RWPE2 (cell line): ENCODE data around the gene RAB1B.
"Not testable (repeated sequence)": the region's sequence is repeated elsewhere in the genome, so short reads cannot be mapped to it uniquely, and the experiment has no call there.

Source experiments
- ATAC-seq: fragments of 200-7000 bp; cut with Tn5 transposase; 3 replicates; pipeline ENCODE4 v1.9.1; 2021; ENCODE audit warnings: low read depth
- DNase-seq: peaks from one replicate; pipeline ENCODE4 v3.0.0-alpha.2; 2020; ENCODE audit warnings: low spot score
- H3K27ac ChIP-seq: fragments of 450-650 bp; 2 replicates; pipeline ENCODE4 v1.5.1; 2017; ENCODE audit warnings: mild to moderate bottlenecking; ENCODE audit not compliant: poor library complexity, severe bottlenecking
- H3K27me3 ChIP-seq: fragments of 250-450 bp; sonication (Bioruptor Pico); 2 replicates; pipeline ENCODE4 v1.5.1; 2021; ENCODE audit warnings: mild to moderate bottlenecking, moderate library complexity; ENCODE audit not compliant: insufficient read depth, poor library complexity, severe bottlenecking
- H3K36me3 ChIP-seq: fragments of 250-450 bp; sonication (Bioruptor Pico); 2 replicates; pipeline ENCODE4 v1.5.1; 2020; ENCODE audit warnings: low read depth, mild to moderate bottlenecking, moderate library complexity
- H3K4me1 ChIP-seq: fragments of 250-450 bp; sonication (Bioruptor Pico); 2 replicates; pipeline ENCODE4 v1.5.1; 2021; ENCODE audit warnings: mild to moderate bottlenecking, moderate library complexity; ENCODE audit not compliant: insufficient read depth, poor library complexity, severe bottlenecking
- H3K4me3 ChIP-seq: fragments of 250-450 bp; sonication (Bioruptor Pico); 2 replicates; pipeline ENCODE4 v1.5.1; 2021; ENCODE audit warnings: mild to moderate bottlenecking, moderate library complexity; ENCODE audit not compliant: severe bottlenecking
- H3K9me3 ChIP-seq: fragments of 250-450 bp; sonication (Bioruptor Pico); 2 replicates; pipeline ENCODE4 v1.5.1; 2021; ENCODE audit warnings: mild to moderate bottlenecking, moderate library complexity; ENCODE audit not compliant: severe bottlenecking
- CTCF ChIP-seq: fragments of 450-650 bp; IDR thresholded peaks from one replicate; pipeline ENCODE4 v1.5.1; 2017; ENCODE audit warnings: mild to moderate bottlenecking, moderate library complexity; ENCODE audit not compliant: poor library complexity, severe bottlenecking

RAB1B gene

DNA sequence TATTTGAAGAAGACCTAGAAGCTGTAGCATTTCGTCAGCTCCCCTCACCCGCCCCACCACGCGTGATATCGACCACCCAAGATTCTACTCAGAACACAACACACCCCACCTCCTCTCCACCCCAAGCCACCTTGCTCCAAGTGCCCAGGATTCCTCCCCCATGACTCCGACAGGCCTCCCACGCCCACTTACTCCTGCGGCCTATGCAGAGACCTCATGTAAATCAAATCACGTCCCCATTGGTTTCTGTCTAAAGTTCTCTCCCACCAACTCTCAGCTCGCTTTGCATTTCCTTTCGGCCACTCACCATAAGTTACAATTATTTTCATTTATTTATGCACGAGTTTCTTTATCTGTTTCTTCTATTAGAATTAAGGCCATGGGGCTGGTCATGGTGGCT lies 34.2 kb downstream of the RAB1B start:
- Histone ChIP-seq H3K4me1 (no peaks in the 10 kb centered on the region), H3K9me3 (no peaks in the 10 kb centered on the region), H3K27me3 (no peaks in the 10 kb centered on the region), H3K27ac (no peak overlapping the region), H3K4me3 (no peak overlapping the region), H3K36me3 (no peaks in the 10 kb centered on the region)
- DNase-seq (no peak), ATAC-seq (no peak)
- TF ChIP-seq CTCF: no peak

DNA sequence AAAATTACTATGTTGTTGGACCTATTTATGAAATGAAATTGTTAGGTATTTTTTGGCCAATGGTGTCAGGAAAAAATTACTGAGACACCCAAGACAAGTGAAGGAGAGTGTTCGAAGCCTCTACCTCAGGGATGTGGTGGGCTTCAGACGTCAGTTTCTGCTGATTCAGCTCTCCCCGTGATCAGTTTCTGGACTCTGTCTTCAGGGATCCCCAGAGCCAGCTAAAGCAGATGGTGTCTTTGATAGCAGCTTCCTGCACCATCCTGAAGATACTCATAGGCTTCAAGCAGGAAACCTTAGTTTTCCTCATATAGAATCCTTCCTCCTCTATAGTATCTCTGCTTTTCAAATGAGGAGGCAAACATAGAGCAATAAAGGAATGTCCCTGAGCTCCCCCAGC lies 41.0 kb downstream of the RAB1B start:
- Histone ChIP-seq H3K4me1 (no peaks in the 10 kb centered on the region), H3K9me3 (no peaks in the 10 kb centered on the region), H3K36me3 (no peaks in the 10 kb centered on the region), H3K27ac (no peak overlapping the region), H3K4me3 (no peak overlapping the region), H3K27me3 (no peaks in the 10 kb centered on the region)
- ATAC-seq (no peak), DNase-seq (no peak)
- no peak for TF ChIP-seq CTCF

- TF ChIP-seq CTCF: no peak
- no peak for ATAC-seq
- Histone ChIP-seq H3K9me3 (no peaks in the 10 kb centered on the region), H3K4me3 (no peak overlapping the region), H3K36me3 (no peaks in the 10 kb centered on the region), H3K27ac (no peak overlapping the region), H3K4me1 (no peaks in the 10 kb centered on the region), H3K27me3 (no peaks in the 10 kb centered on the region)
- no peak for DNase-seq
These were observed 41.9 kb downstream of the RAB1B start for GRCh38 chr11:66310324-66310723.

DNA sequence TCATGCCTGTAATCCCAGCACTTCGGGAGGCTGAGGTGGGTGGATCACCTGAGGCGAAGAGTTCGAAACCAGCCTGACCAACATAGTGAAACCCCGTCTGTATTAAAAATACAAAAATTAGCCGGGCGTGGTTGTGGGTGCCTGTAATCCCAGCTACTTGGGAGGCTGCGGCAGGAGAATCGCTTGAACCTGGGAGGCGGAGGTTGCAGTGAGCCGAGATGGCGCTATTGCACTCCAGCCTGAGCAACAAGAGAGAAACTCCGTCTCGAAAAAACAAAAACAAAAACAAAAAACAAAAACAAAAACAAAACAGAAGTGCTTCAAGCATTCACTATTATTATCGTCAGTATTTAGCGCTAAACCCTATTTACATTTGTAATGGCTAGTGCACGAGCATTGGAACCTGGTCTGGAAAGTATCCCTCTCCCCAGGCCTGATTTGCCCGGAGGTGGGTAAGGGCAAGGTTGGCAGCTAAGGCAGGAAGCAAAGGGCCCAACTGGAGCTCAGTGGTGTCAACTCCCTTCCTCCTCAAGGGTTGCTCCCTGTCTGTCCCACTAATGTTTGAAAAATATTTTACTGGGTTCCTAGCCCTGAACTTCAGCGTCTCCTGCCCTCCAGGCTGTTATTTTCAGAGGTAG lies 42.5 kb downstream of the RAB1B start:
- H3K27ac ChIP-seq, H3K4me1 ChIP-seq, ATAC-seq, H3K4me3 ChIP-seq, H3K36me3 ChIP-seq, H3K9me3 ChIP-seq, H3K27me3 ChIP-seq, DNase-seq: not testable (repeated sequence)

DNA sequence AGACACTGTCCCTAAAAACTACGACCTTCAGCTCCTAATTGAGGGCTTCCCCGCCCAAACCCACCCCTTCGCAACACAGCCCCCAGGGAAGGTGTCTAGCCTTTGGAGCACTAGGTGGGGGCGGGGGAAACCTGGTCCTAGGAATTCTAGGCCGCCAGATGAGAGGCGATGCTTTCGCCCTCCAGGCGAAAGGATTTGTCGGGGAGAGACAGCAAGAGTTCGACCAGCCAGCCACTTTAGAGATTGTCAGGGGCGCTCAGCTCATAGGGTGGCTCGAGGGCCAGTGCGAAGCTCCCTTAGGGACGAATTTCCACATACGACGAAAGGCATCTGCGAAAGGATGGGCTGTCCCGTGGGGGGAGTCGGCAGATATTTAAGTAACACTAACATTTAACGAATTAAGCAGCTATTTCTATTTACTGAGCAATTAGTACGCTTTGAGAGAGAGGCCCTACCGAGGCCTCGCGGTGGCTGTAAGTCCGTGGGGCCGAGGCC lies 43.1 kb downstream of the RAB1B start:
- Histone ChIP-seq H3K36me3 (no peaks in the 10 kb centered on the region), H3K9me3 (no peaks in the 10 kb centered on the region), H3K4me1 (no peaks in the 10 kb centered on the region), H3K27me3 (no peaks in the 10 kb centered on the region), H3K27ac (peak overlapping the region; percentile 42), H3K4me3 (peak overlapping the region; percentile 40)
- DNase-seq: no peak
- ATAC-seq: no peak
- TF ChIP-seq CTCF: no peak
